CD4-positive, CD25-positive, alpha-beta regulatory T cell (primary cell): ENCODE results near the gene POFUT1. TPM values are rescaled to one million over a fixed set of nuclear protein-coding genes. Genes with fewer than 3 reads are reported as not detected.
"Not testable (repeated sequence)": the region's sequence is repeated elsewhere in the genome, so short reads cannot be mapped to it uniquely, and the experiment has no call there.

ENCODE experiments used
- ATAC-seq, 2 donors: fragments of 150-1000 bp; cut with Tn5 transposase; one replicate each; pipeline ENCODE4 v1.10.0; 2021; ENCODE audit warnings: low read depth in 2 of 2, moderate number of reproducible peaks in 2 of 2, moderate library complexity in 1 of 2
- DNase-seq, 3 donors: peaks; one replicate each; pipeline versions ENCODE4 v3.0.0 to v3.0.0-alpha.2; 2012 to 2022; ENCODE audit warnings: mixed read lengths in 1 of 3
- H3K27ac ChIP-seq: one replicate; pipeline ENCODE4 v1.7.0; 2013; ENCODE audit warnings: mild to moderate bottlenecking, low read length; ENCODE audit not compliant: insufficient read depth, poor library complexity, severe bottlenecking
- H3K27me3 ChIP-seq: one replicate; pipeline ENCODE4 v1.7.0; 2013; ENCODE audit warnings: low read length; ENCODE audit not compliant: control insufficient read depth, insufficient read depth
- H3K36me3 ChIP-seq: one replicate; pipeline ENCODE4 v1.7.0; 2013; ENCODE audit warnings: mild to moderate bottlenecking, low read length, moderate library complexity; ENCODE audit not compliant: control insufficient read depth, insufficient read depth
- H3K4me1 ChIP-seq: 2 replicates; pipeline ENCODE4 v1.7.0; 2013; ENCODE audit warnings: mild to moderate bottlenecking, low read length; ENCODE audit not compliant: insufficient read depth, control insufficient read depth, poor library complexity, severe bottlenecking
- H3K4me3 ChIP-seq: one replicate; pipeline ENCODE4 v1.7.0; 2013; ENCODE audit warnings: low read depth, mild to moderate bottlenecking, low read length, moderate library complexity
- H3K9me3 ChIP-seq, 2 experiments: 1 replicate in 1 of 2; 2 replicates in 1 of 2; pipeline ENCODE4 v1.7.0; 2013; ENCODE audit warnings: low read length in 2 of 2, mild to moderate bottlenecking in 1 of 2, moderate library complexity in 1 of 2; ENCODE audit not compliant: control insufficient read depth in 2 of 2
- H3K27ac Mint-ChIP-seq, 3 donors: one replicate each; pipeline ENCODE4 v1.8.0; 2020 to 2022; ENCODE audit warnings: mild to moderate bottlenecking in 3 of 3, mixed read lengths in 3 of 3, moderate library complexity in 2 of 3
- H3K27me3 Mint-ChIP-seq: one replicate; pipeline ENCODE4 v1.8.0; 2022; ENCODE audit warnings: mild to moderate bottlenecking, mixed read lengths
- H3K36me3 Mint-ChIP-seq: one replicate; pipeline ENCODE4 v1.8.0; 2020; ENCODE audit warnings: mixed read lengths
- H3K4me1 Mint-ChIP-seq, 4 donors: one replicate each; pipeline ENCODE4 v1.8.0; 2020 to 2022; ENCODE audit warnings: mixed read lengths in 4 of 4, mild to moderate bottlenecking in 1 of 4
- H3K4me3 Mint-ChIP-seq, 4 donors: one replicate each; pipeline ENCODE4 v1.8.0; 2020 to 2022; ENCODE audit warnings: mild to moderate bottlenecking in 4 of 4, mixed read lengths in 4 of 4, moderate library complexity in 3 of 4
- H3K9me3 Mint-ChIP-seq, 7 donors: one replicate each; pipeline ENCODE4 v1.8.0; 2020 to 2022; ENCODE audit warnings: mixed read lengths in 7 of 7, mild to moderate bottlenecking in 3 of 7, moderate library complexity in 2 of 7
- polyA plus RNA-seq, 4 donors: library from polyadenylated mRNA; unstranded; fragments of 300-500 nt; fragmentation: Illumina TruSeq; gene quantifications; one replicate each; pipeline ENCODE4 v1.2.3, GENCODE V29; 2021
- total RNA-seq: library from RNA; stranded (reverse); gene quantifications from one replicate; pipeline ENCODE4 v1.2.3, GENCODE V29; 2022

Gene POFUT1
- total and polyA plus RNA-seq, 5 donors from 2014 or later: 10.0 to 14.3 (median 13.8) TPM

DNA sequence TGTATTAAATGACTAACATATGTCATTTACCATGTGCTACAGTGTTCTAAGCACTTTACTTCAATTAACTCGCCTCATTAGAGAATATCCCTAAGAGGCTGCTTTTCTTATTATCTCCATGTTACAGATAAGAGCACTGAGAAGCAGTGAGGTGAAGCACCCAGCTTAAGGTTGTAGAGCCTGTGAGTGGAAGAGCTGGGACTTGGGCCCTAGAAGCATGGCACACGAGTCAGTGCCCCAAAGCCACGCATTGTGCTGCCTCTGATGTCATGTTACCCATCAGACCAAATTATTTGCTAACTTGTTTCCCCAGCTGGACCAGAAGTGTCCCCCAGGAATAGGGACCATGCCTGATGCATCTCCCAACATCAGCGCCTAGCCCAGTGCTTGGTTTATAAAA is 34.1 kb downstream of the POFUT1 start:
- Histone ChIP-seq H3K9me3 (no peaks in the 10 kb centered on the region), H3K27ac (no peak overlapping the region), H3K4me3 (no peak overlapping the region), H3K27me3 (no peaks in the 10 kb centered on the region), H3K36me3 (no peaks in the 10 kb centered on the region), H3K4me1 (no peaks in the 10 kb centered on the region)
- H3K36me3 Mint-ChIP-seq: peaks cover 7% of the 10 kb centered on the region
- H3K27ac Mint-ChIP-seq: no peak overlapping the region
- DNase-seq (no peak), ATAC-seq (no peak)
- H3K27me3 Mint-ChIP-seq: no peaks in the 10 kb centered on the region
- H3K9me3 Mint-ChIP-seq: no peaks in the 10 kb centered on the region
- peaks cover 0 to 5% (median under 1%) of the 10 kb centered on the region in 4 donors for H3K4me1 Mint-ChIP-seq
- H3K4me3 Mint-ChIP-seq: no peak overlapping the region

DNA sequence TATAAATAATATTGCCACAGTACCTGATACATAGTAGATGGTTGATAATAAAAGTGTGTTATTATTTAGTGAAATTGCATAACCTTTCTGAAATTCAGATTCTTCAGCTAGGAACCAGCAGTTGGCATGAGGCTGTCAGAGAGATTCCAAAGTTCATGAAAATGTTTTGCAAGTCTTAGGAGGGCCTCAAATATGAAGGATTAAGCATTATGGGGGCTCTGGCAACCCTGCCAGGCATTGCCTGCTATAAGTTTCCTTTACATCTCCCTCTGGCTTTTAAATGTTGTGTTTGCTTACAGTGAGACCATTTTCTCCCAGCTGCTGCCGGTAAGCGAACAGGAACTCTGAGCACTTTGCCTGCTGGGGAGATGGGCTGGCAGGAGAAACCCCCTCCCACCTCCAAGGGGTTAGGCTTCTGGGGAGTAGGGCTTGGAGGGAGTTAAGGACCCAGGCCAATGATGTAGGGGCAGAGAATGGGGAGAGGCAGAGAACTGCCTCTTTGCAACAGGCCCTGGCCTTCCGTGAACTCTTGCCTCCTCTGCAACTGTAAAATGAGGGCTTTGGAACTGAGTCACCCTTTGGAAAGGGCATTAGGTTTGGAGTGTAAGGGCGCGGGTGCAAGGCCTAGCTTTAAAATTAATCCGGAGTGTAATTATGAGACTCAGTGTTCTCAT is 36.6 kb downstream of the POFUT1 start:
- Histone ChIP-seq H3K4me1 (no peaks in the 10 kb centered on the region), H3K27ac (no peak overlapping the region), H3K36me3 (no peaks in the 10 kb centered on the region), H3K27me3 (no peaks in the 10 kb centered on the region), H3K9me3 (no peaks in the 10 kb centered on the region), H3K4me3 (no peak overlapping the region)
- H3K36me3 Mint-ChIP-seq: no peaks in the 10 kb centered on the region
- ATAC-seq (no peak), DNase-seq (no peak)
- peak overlapping the region in 1 of 3 donors; percentile 60 for H3K27ac Mint-ChIP-seq
- no peaks in the 10 kb centered on the region for H3K27me3 Mint-ChIP-seq
- no peaks in the 10 kb centered on the region for H3K9me3 Mint-ChIP-seq
- peaks cover 4 to 5% (median 5%) of the 10 kb centered on the region in 4 donors for H3K4me1 Mint-ChIP-seq
- no peak overlapping the region for H3K4me3 Mint-ChIP-seq

DNA sequence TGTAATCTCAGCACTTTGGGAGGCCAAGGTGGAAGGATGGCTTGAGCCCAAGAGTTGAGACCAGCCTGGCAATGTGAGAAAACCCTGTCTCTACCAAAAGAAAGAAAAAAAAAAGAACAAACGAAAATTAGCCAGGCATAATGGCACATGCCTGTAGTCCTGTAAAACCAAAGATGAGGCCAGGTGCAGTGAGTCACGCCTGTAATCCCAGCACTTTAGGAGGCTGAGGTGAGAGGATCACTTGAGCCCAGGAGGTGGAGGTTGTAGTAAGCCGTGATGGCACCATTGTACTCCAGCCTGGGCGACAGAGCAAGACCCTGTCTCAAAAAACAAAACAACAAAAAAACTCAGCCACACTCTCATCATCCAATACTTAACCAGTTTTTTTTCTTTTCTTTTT is 37.3 kb downstream of the POFUT1 start:
- H3K27ac Mint-ChIP-seq: peak overlapping the region in 1 of 3 donors; percentile 60
- H3K27me3 ChIP-seq: no peaks in the 10 kb centered on the region

DNA sequence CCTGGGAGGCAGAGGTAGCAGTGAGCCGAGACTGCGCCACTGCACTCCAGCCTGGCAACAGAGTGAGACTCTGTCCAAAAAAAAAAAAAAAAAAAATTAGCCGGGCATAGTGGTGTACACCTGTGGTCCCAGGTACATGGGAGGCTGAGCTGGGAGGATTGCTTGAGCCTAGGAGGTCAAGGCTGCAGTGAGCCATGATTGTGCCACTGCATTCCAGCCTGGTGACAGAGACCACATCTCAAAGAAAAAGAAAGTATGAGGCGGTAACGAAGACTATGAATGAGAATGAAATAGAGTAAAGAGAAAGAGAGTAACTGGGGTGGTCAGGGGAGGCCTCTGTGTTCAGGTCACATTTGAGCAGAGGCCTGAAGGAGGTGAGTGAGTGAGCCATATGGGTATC is 38.5 kb downstream of the POFUT1 start:
- not testable (repeated sequence) for H3K4me3 Mint-ChIP-seq, H3K36me3 Mint-ChIP-seq, H3K27ac ChIP-seq, H3K27me3 ChIP-seq, H3K27ac Mint-ChIP-seq, H3K4me1 ChIP-seq, DNase-seq, H3K9me3 ChIP-seq, H3K36me3 ChIP-seq, ATAC-seq, H3K9me3 Mint-ChIP-seq, H3K4me3 ChIP-seq, H3K27me3 Mint-ChIP-seq
- H3K4me1 Mint-ChIP-seq: peaks cover 9 to 15% (median 11%) of the 10 kb centered on the region in 4 donors

More for the DNA sequence above, 37.3 kb downstream of the POFUT1 start:
- Mint-ChIP-seq H3K9me3 (no peaks in the 10 kb centered on the region), H3K4me1 (peaks cover 6 to 12% (median 10%) of the 10 kb centered on the region in 4 donors), H3K27me3 (no peaks in the 10 kb centered on the region), H3K4me3 (no peak overlapping the region), H3K36me3 (no peaks in the 10 kb centered on the region)
- no peaks in the 10 kb centered on the region for H3K36me3 ChIP-seq
- peaks cover 2% of the 10 kb centered on the region for H3K4me1 ChIP-seq
- H3K27ac ChIP-seq: no peak overlapping the region
- no peak for DNase-seq
- no peaks in the 10 kb centered on the region for H3K9me3 ChIP-seq
- no peak overlapping the region for H3K4me3 ChIP-seq
- no peak for ATAC-seq

DNA sequence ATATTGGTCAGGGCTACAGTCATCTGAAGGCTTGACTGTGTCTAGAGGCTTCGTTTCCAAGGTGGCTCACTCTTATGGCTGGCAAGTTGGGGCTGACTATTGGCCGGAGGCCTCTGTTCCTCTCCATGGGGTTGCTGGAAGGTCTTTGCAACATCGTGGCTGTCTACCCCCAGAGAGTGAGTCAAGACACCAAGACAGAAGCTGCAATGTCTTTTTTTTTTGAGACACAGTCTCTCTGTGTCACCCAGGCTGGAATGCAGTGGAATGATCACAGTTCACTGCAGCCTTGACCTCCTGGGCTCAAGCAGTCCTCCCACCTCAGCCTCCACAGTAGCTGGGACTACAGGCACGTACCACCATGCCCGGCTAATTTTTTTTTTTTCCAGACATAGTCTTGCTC is 40.4 kb downstream of the POFUT1 start:
- no peaks in the 10 kb centered on the region for H3K27me3 Mint-ChIP-seq
- no peak for ATAC-seq
- H3K36me3 ChIP-seq: no peaks in the 10 kb centered on the region

DNA sequence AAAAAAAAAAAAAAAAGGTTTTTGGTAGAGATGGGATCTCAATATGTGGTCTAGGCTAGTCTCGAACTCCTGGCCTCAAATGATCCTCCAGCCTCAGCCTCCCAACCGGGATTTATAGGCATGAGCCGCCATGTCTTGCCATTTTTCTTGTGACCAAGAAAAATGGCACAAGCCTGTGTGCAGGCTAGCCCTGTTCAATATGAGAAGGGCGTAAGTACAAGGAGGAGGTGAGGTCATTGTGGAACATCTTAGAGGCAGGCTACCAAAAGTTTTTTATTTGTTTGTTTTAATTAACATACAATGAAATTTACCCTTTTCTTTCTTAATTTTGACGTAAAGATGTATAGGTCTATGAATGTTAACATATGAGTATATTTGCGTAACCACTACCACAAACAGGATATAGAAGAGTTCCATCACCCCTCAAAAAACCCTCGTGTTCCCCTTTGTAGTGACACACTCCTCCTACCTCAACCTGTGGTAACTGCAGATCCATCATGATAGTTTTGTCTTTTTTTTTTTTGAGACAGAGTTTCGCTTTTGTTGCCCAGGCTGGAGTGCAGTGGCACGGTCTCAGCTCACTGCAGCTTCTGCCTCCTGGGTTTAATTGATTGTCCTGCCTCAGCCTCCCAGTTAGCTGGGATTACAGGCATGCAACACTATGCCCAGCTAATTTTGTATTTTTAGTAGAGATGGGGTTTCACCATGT is 41.5 kb downstream of the POFUT1 start:
- Histone ChIP-seq H3K9me3 (no peaks in the 10 kb centered on the region), H3K4me1 (peaks cover 10% of the 10 kb centered on the region), H3K27me3 (no peaks in the 10 kb centered on the region), H3K4me3 (peak overlapping the region; percentile 48), H3K27ac (peak overlapping the region; percentile 70), H3K36me3 (no peaks in the 10 kb centered on the region)
- H3K36me3 Mint-ChIP-seq: no peaks in the 10 kb centered on the region
- ATAC-seq (peak; percentile 91 to 96), DNase-seq (peak; percentile 36 to 87 (median 83))
- peak overlapping the region; percentile 63 to 93 (median 91) for H3K27ac Mint-ChIP-seq
- H3K4me3 Mint-ChIP-seq: peak overlapping the region; percentile 8 to 71 (median 30)
- H3K9me3 Mint-ChIP-seq: peaks cover 0 to 2% (median 0%) of the 10 kb centered on the region in 7 donors
- no peaks in the 10 kb centered on the region for H3K27me3 Mint-ChIP-seq
- H3K4me1 Mint-ChIP-seq: peaks cover 17 to 31% (median 23%) of the 10 kb centered on the region in 4 donors

More for the DNA sequence above, 40.4 kb downstream of the POFUT1 start:
- Mint-ChIP-seq H3K9me3 (peaks cover 0 to 2% (median 0%) of the 10 kb centered on the region in 7 donors), H3K4me3 (no peak overlapping the region), H3K4me1 (peaks cover 17 to 28% (median 23%) of the 10 kb centered on the region in 4 donors), H3K27ac (no peak overlapping the region), H3K36me3 (no peaks in the 10 kb centered on the region)
- no peaks in the 10 kb centered on the region for H3K27me3 ChIP-seq
- H3K4me1 ChIP-seq: peaks cover 10% of the 10 kb centered on the region
- H3K27ac ChIP-seq: no peak overlapping the region
- no peak overlapping the region for H3K4me3 ChIP-seq
- H3K9me3 ChIP-seq: no peaks in the 10 kb centered on the region
- DNase-seq: no peak

DNA sequence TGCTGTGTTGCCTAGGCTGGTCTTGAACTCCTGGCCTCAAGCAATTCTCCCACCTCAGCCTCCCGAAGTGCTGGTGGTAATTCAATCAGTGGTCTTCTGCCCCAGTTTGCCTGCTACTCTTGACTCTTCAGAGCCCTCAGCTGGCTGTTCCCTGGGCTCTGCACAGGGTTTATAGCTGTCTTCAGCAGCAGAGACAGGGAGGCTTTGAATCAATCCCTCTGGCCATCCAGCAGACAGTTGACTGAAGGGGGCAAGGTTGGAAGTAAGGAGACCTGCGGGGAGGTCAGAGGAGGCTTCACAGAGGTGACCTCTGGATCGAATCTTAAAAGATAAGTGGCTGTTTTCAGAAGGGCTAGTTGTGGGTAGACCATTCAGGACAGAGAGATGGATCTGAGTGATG is 43.8 kb downstream of the POFUT1 start:
- no peak for DNase-seq
- H3K4me1 Mint-ChIP-seq: peaks cover 17 to 32% (median 24%) of the 10 kb centered on the region in 4 donors
- no peaks in the 10 kb centered on the region for H3K36me3 Mint-ChIP-seq
- Histone ChIP-seq H3K9me3 (no peaks in the 10 kb centered on the region), H3K27me3 (no peaks in the 10 kb centered on the region), H3K4me3 (no peak overlapping the region), H3K4me1 (peaks cover 10% of the 10 kb centered on the region), H3K27ac (no peak overlapping the region), H3K36me3 (no peaks in the 10 kb centered on the region)
- ATAC-seq: no peak
- peak overlapping the region in 2 of 4 donors; percentile 2 to 71 for H3K4me3 Mint-ChIP-seq
- H3K27ac Mint-ChIP-seq: peak overlapping the region in 2 of 3 donors; percentile 79 to 80
- peaks cover 0 to 2% (median 0%) of the 10 kb centered on the region in 7 donors for H3K9me3 Mint-ChIP-seq
- H3K27me3 Mint-ChIP-seq: no peaks in the 10 kb centered on the region
